Gastroesophageal sphincter (tissue), 3 donors: ENCODE data around the gene PPP4R3B.

Source experiments
- CTCF ChIP-seq, 4 experiments: fragments of 200-600 bp in 2 of 4; fragments of 450-650 bp in 2 of 4; sonication (generic) in 1 of 4; IDR thresholded peaks; one replicate each; pipeline ENCODE4 v1.5.1; 2017 to 2019; ENCODE audit warnings: antibody characterized with exemption in 4 of 4, mild to moderate bottlenecking in 2 of 4, moderate library complexity in 2 of 4
- POLR2A ChIP-seq, 2 donors: fragments of 450-650 bp; IDR thresholded peaks; one replicate each; pipeline ENCODE4 v1.6.1; 2017; ENCODE audit warnings: antibody characterized with exemption in 2 of 2, mild to moderate bottlenecking in 2 of 2, moderate library complexity in 1 of 2

GRCh38 chr2:55518841-55519165 is 98.6 kb downstream of the PPP4R3B start:
- TF ChIP-seq CTCF (IDR thresholded peaks at IDR 0.05) (no peak), POLR2A (IDR thresholded peaks at IDR 0.05) (no peak)
